HepG2 (cell line): ENCODE data around the gene LDLR. TPM values are rescaled to one million over a fixed set of nuclear protein-coding genes. Genes with fewer than 3 reads are reported as not detected.

Source experiments
- DNMT1 ChIP-seq: sonication (generic); formaldehyde crosslinking; IDR thresholded peaks from 2 replicates; pipeline ENCODE4 v1.5.1; 2020; ENCODE audit warnings: mild to moderate bottlenecking, missing genetic modification reagents
- ESRRA ChIP-seq: sonication (generic); formaldehyde crosslinking; IDR thresholded peaks from 2 replicates; pipeline ENCODE4 v1.5.1; 2020; ENCODE audit warnings: mild to moderate bottlenecking, low read depth, missing genetic modification reagents
- EZH2 ChIP-seq: conservative IDR thresholded peaks from 2 replicates; pipeline ENCODE4 v1.6.1; 2012; ENCODE audit warnings: mild to moderate bottlenecking, low read depth, low read length, moderate library complexity
- FOSL2 ChIP-seq: sonication (generic); formaldehyde crosslinking; IDR thresholded peaks from 2 replicates; pipeline ENCODE4 v1.4.0; 2020; ENCODE audit warnings: missing genetic modification reagents
- MAX ChIP-seq: IDR thresholded peaks from 2 replicates; pipeline ENCODE4 v1.6.1; 2012; ENCODE audit warnings: inconsistent platforms
- PAXIP1 ChIP-seq: sonication (generic); formaldehyde crosslinking; conservative IDR thresholded peaks from 2 replicates; pipeline ENCODE4 v1.4.0; 2020; ENCODE audit warnings: mild to moderate bottlenecking, missing genetic modification reagents, moderate library complexity
- ZNF468 ChIP-seq: sonication (generic); formaldehyde crosslinking; IDR thresholded peaks from 2 replicates; pipeline ENCODE4 v1.8.0; 2022; ENCODE audit warnings: mild to moderate bottlenecking, moderate library complexity, missing genetic modification reagents
- polyA plus RNA-seq, 8 experiments: library from polyadenylated mRNA; depleted of rRNA in 3 of 8; stranded (reverse) in 7 of 8; unstranded in 1 of 8; fragments of >200 nt; fragmentation: Illumina TruSeq in 4 of 8; extraction: Trizol in 4 of 8; gene quantifications; 2 replicates each; pipeline versions ENCODE4 v1.2.1 to v1.2.3, GENCODE V29; 2011 to 2016; ENCODE audit warnings: low read depth in 4 of 8, missing spikeins in 1 of 8, mixed read lengths in 1 of 8; ENCODE audit not compliant: insufficient read depth in 1 of 8
- total RNA-seq, 5 experiments: library from RNA; depleted of rRNA; stranded (reverse); fragments of >200 nt; fragmentation: Illumina TruSeq; extraction: Trizol; gene quantifications; 2 replicates each; pipeline ENCODE4 v1.2.3, GENCODE V29; 2016; ENCODE audit warnings: low read depth in 1 of 5
- TF ChIP-seq, protein P1 (sequence below): sonication (generic); formaldehyde crosslinking; IDR thresholded peaks from 2 replicates; pipeline ENCODE4 v1.5.0; 2020; ENCODE audit warnings: mild to moderate bottlenecking, missing genetic modification reagents, borderline replicate concordance
- TF ChIP-seq, protein P2 (sequence below): sonication (generic); formaldehyde crosslinking; IDR thresholded peaks from 2 replicates; pipeline ENCODE4 v1.4.0; 2020; ENCODE audit warnings: missing genetic modification reagents
- TF ChIP-seq, protein P3 (sequence below): sonication (generic); formaldehyde crosslinking; IDR thresholded peaks from 2 replicates; pipeline ENCODE4 v1.4.0; 2020; ENCODE audit warnings: missing genetic modification reagents, borderline replicate concordance
- TF ChIP-seq, protein P4 (sequence below): sonication (generic); formaldehyde crosslinking; IDR thresholded peaks from 2 replicates; pipeline ENCODE4 v1.5.1; 2020; ENCODE audit warnings: mild to moderate bottlenecking, moderate library complexity, missing genetic modification reagents

The LDLR gene
- total and polyA plus RNA-seq, 2 of the 13 experiments (the other 11 are each of a cell fraction or from before 2014, with no cell fraction given): 51.6 to 92.5 TPM

DNA sequence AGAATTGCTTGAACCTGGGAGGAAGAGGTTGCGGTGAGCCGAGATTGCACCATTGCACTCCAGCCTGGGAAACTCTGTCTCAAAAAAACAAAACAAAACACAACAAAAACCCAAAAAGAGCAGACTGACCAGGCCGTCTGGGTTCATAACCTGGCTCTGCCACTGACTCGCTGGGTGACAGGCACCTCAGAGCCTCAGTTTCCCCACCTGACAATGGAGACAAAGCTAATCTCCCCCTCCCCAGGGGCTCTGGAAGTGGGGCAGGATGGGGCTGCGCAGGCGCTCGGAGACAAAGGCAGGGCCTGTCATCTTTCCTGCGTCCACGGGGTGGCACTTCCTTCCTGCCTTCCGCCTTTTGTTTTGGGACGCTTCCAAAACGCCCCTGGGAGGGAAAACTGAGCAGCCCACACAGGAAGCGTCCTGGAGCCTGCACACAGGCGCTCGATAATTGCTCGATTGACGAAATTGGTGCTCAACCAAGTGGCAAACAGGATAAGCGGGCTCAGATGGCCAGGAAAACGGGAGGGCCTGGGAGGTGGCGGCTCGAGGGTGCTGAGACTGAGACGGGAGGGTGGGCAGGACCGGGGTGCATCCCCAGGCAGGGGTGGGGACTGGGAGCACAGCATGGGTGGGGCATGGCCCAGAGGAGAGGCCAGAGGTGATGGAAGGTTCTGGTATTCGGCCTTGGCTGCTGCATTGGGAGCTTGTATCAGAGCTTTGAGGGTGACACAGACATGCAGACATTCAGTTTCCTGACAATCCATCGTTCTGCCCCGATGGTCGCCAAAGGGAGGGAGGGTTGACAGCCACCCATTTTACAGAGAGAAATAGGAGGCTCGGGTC lies 48.5 kb downstream of the LDLR start (continued):
- TF ChIP-seq PAXIP1 (no peak), EZH2 (no peak), ZNF468 (CRISPR knock-in tag) (no peak), ESRRA (peak; percentile 43; the same call in 1 of the 2 replicates), DNMT1 (no peak), FOSL2 (CRISPR knock-in tag) (peak; percentile 39; the same call in 1 of the 2 replicates), MAX (peak; percentile 32; the same call in 1 of the 2 replicates)
- TF ChIP-seq, protein P1, sequence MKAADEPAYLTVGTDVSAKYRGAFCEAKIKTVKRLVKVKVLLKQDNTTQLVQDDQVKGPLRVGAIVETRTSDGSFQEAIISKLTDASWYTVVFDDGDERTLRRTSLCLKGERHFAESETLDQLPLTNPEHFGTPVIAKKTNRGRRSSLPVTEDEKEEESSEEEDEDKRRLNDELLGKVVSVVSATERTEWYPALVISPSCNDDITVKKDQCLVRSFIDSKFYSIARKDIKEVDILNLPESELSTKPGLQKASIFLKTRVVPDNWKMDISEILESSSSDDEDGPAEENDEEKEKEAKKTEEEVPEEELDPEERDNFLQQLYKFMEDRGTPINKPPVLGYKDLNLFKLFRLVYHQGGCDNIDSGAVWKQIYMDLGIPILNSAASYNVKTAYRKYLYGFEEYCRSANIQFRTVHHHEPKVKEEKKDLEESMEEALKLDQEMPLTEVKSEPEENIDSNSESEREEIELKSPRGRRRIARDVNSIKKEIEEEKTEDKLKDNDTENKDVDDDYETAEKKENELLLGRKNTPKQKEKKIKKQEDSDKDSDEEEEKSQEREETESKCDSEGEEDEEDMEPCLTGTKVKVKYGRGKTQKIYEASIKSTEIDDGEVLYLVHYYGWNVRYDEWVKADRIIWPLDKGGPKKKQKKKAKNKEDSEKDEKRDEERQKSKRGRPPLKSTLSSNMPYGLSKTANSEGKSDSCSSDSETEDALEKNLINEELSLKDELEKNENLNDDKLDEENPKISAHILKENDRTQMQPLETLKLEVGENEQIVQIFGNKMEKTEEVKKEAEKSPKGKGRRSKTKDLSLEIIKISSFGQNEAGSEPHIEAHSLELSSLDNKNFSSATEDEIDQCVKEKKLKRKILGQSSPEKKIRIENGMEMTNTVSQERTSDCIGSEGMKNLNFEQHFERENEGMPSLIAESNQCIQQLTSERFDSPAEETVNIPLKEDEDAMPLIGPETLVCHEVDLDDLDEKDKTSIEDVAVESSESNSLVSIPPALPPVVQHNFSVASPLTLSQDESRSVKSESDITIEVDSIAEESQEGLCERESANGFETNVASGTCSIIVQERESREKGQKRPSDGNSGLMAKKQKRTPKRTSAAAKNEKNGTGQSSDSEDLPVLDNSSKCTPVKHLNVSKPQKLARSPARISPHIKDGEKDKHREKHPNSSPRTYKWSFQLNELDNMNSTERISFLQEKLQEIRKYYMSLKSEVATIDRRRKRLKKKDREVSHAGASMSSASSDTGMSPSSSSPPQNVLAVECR (CRISPR knock-in tag): no peak; the same call in 1 of the 2 replicates
- TF ChIP-seq, protein P2, sequence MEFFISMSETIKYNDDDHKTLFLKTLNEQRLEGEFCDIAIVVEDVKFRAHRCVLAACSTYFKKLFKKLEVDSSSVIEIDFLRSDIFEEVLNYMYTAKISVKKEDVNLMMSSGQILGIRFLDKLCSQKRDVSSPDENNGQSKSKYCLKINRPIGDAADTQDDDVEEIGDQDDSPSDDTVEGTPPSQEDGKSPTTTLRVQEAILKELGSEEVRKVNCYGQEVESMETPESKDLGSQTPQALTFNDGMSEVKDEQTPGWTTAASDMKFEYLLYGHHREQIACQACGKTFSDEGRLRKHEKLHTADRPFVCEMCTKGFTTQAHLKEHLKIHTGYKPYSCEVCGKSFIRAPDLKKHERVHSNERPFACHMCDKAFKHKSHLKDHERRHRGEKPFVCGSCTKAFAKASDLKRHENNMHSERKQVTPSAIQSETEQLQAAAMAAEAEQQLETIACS (CRISPR knock-in tag): no peak
- TF ChIP-seq, protein P3, sequence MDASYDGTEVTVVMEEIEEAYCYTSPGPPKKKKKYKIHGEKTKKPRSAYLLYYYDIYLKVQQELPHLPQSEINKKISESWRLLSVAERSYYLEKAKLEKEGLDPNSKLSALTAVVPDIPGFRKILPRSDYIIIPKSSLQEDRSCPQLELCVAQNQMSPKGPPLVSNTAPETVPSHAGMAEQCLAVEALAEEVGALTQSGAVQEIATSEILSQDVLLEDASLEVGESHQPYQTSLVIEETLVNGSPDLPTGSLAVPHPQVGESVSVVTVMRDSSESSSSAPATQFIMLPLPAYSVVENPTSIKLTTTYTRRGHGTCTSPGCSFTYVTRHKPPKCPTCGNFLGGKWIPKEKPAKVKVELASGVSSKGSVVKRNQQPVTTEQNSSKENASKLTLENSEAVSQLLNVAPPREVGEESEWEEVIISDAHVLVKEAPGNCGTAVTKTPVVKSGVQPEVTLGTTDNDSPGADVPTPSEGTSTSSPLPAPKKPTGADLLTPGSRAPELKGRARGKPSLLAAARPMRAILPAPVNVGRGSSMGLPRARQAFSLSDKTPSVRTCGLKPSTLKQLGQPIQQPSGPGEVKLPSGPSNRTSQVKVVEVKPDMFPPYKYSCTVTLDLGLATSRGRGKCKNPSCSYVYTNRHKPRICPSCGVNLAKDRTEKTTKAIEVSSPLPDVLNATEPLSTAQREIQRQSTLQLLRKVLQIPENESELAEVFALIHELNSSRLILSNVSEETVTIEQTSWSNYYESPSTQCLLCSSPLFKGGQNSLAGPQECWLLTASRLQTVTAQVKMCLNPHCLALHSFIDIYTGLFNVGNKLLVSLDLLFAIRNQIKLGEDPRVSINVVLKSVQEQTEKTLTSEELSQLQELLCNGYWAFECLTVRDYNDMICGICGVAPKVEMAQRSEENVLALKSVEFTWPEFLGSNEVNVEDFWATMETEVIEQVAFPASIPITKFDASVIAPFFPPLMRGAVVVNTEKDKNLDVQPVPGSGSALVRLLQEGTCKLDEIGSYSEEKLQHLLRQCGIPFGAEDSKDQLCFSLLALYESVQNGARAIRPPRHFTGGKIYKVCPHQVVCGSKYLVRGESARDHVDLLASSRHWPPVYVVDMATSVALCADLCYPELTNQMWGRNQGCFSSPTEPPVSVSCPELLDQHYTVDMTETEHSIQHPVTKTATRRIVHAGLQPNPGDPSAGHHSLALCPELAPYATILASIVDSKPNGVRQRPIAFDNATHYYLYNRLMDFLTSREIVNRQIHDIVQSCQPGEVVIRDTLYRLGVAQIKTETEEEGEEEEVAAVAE (CRISPR knock-in tag): 0 out of 2 replicates have a peak, but pooled peaks have one; percentile 39
- TF ChIP-seq, protein P4, sequence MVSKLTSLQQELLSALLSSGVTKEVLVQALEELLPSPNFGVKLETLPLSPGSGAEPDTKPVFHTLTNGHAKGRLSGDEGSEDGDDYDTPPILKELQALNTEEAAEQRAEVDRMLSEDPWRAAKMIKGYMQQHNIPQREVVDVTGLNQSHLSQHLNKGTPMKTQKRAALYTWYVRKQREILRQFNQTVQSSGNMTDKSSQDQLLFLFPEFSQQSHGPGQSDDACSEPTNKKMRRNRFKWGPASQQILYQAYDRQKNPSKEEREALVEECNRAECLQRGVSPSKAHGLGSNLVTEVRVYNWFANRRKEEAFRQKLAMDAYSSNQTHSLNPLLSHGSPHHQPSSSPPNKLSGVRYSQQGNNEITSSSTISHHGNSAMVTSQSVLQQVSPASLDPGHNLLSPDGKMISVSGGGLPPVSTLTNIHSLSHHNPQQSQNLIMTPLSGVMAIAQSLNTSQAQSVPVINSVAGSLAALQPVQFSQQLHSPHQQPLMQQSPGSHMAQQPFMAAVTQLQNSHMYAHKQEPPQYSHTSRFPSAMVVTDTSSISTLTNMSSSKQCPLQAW: peak; percentile 82
